Fibroblast of lung (primary cell): ENCODE measurements around the gene SIPA1L3. TPM values are rescaled to one million over a fixed set of nuclear protein-coding genes. Genes with fewer than 3 reads are reported as not detected.

Source experiments
- DNase-seq, 2 donors: peaks; one replicate each; pipeline versions ENCODE4 v3.0.0 to v3.0.0-alpha.2; 2010; ENCODE audit warnings: low read depth in 2 of 2
- H2AFZ ChIP-seq: 2 replicates; pipeline ENCODE4 v1.5.1; 2012; ENCODE audit warnings: low read length, control low read depth, inconsistent platforms
- H3K27ac ChIP-seq: 2 replicates; pipeline ENCODE4 v1.5.1; 2011; ENCODE audit warnings: low read length, control low read depth; ENCODE audit not compliant: insufficient read depth
- H3K27me3 ChIP-seq: 2 replicates; pipeline ENCODE4 v1.5.1; 2011; ENCODE audit warnings: mild to moderate bottlenecking, low read length; ENCODE audit not compliant: control insufficient read depth, insufficient read depth
- H3K36me3 ChIP-seq: 2 replicates; pipeline ENCODE4 v1.5.1; 2011; ENCODE audit warnings: low read length; ENCODE audit not compliant: control insufficient read depth, insufficient read depth
- H3K4me1 ChIP-seq: 2 replicates; pipeline ENCODE4 v1.5.1; 2011; ENCODE audit warnings: low read length; ENCODE audit not compliant: control insufficient read depth, insufficient read depth; ENCODE audit errors: extremely low read depth
- H3K4me2 ChIP-seq: 2 replicates; pipeline ENCODE4 v1.5.1; 2011; ENCODE audit warnings: low read length, control low read depth; ENCODE audit not compliant: insufficient read depth; ENCODE audit errors: extremely low read depth
- H3K4me3 ChIP-seq, 4 experiments: fragments of 200-600 bp in 1 of 4; sonication (generic) in 1 of 4; replicated peaks in 1 of 4; 2 replicates each; pipeline ENCODE4 v1.5.1; 2011 to 2016; ENCODE audit warnings: low read length in 4 of 4, low read depth in 3 of 4, mild to moderate bottlenecking in 3 of 4, control low read depth in 2 of 4, inconsistent platforms in 1 of 4, mixed read lengths in 1 of 4; ENCODE audit not compliant: insufficient read depth in 1 of 4; ENCODE audit errors: control extremely low read depth in 1 of 4
- H3K79me2 ChIP-seq: 2 replicates; pipeline ENCODE4 v1.5.1; 2012; ENCODE audit warnings: mild to moderate bottlenecking, low read length, inconsistent platforms; ENCODE audit not compliant: control insufficient read depth, insufficient read depth
- H3K9ac ChIP-seq: 2 replicates; pipeline ENCODE4 v1.5.1; 2011; ENCODE audit warnings: mild to moderate bottlenecking, low read length, control low read depth; ENCODE audit not compliant: insufficient read depth
- H3K9me3 ChIP-seq: 2 replicates; pipeline ENCODE4 v1.5.1; 2012; ENCODE audit warnings: low read depth, low read length; ENCODE audit not compliant: control insufficient read depth, insufficient read depth
- H4K20me1 ChIP-seq: 2 replicates; pipeline ENCODE4 v1.5.1; 2011; ENCODE audit warnings: low read length; ENCODE audit not compliant: control insufficient read depth, insufficient read depth; ENCODE audit errors: extremely low read depth
- EZH2 ChIP-seq: IDR thresholded peaks from 2 replicates; pipeline ENCODE4 v1.5.1; 2012; ENCODE audit warnings: low read length, control low read depth, mild to moderate bottlenecking; ENCODE audit errors: missing control alignments
- polyA plus RNA-seq, 2 donors: library from polyadenylated mRNA; depleted of rRNA in 1 of 2; stranded (reverse) in 1 of 2; unstranded in 1 of 2; fragments of >200 nt; gene quantifications; 2 replicates each; pipeline ENCODE4 v1.2.1, GENCODE V29; 2011 to 2012; ENCODE audit warnings: missing spikeins in 1 of 2
- total RNA-seq: library from RNA; depleted of rRNA; stranded (reverse); fragments of >200 nt; gene quantifications from 2 replicates; pipeline ENCODE4 v1.2.1, GENCODE V29; 2014
- TF ChIP-seq, protein P1 (sequence below), 2 donors: IDR thresholded peaks in 1 of 2; conservative IDR thresholded peaks in 1 of 2; 1 replicate in 1 of 2; 2 replicates in 1 of 2; pipeline ENCODE4 v1.5.1; 2011 to 2012; ENCODE audit warnings: low read length in 2 of 2, control low read depth in 1 of 2, inconsistent platforms in 1 of 2, low read depth in 1 of 2, mild to moderate bottlenecking in 1 of 2

The SIPA1L3 gene
- total and polyA plus RNA-seq, 2 donors (not counting 1 experiment from before 2014, with no cell fraction given), result 3.7 to 10.1 TPM

DNA sequence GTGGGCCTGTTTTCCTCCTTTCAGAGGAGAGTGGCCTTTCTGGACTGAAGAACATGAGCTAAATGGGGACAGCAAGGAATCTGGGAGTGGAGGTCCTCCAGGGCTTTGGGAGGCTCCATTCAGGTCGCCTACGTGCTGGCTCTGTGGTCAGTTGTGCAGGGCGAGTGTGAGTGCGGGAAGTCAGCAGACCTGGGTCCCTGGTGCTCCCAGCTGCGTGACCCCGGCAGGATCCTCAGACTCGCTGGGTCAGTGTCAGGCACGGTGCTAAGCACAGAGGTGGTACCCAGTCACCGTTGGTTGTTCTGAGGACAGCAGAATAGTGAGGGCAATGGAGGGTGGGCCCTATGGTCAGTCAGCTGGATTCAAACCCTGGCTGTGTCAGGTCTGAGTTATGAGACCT lies 85.8 kb downstream of the SIPA1L3 start:
- Histone ChIP-seq H3K36me3 (no peaks in the 10 kb centered on the region), H3K79me2 (no peaks in the 10 kb centered on the region), H2AFZ (no peak overlapping the region), H3K9me3 (no peaks in the 10 kb centered on the region), H3K9ac (no peak overlapping the region), H3K27me3 (no peaks in the 10 kb centered on the region), H3K4me2 (no peak overlapping the region), H3K27ac (no peak overlapping the region), H4K20me1 (no peaks in the 10 kb centered on the region), H3K4me3 (no peak overlapping the region), H3K4me1 (no peaks in the 10 kb centered on the region)
- TF ChIP-seq EZH2, result no peak
- TF ChIP-seq, protein P1, sequence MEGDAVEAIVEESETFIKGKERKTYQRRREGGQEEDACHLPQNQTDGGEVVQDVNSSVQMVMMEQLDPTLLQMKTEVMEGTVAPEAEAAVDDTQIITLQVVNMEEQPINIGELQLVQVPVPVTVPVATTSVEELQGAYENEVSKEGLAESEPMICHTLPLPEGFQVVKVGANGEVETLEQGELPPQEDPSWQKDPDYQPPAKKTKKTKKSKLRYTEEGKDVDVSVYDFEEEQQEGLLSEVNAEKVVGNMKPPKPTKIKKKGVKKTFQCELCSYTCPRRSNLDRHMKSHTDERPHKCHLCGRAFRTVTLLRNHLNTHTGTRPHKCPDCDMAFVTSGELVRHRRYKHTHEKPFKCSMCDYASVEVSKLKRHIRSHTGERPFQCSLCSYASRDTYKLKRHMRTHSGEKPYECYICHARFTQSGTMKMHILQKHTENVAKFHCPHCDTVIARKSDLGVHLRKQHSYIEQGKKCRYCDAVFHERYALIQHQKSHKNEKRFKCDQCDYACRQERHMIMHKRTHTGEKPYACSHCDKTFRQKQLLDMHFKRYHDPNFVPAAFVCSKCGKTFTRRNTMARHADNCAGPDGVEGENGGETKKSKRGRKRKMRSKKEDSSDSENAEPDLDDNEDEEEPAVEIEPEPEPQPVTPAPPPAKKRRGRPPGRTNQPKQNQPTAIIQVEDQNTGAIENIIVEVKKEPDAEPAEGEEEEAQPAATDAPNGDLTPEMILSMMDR (conservative IDR thresholded peaks at IDR 0.05 in 1 of 2, IDR thresholded peaks at IDR 0.05 in 1 of 2; ENCODE audit: low read depth in 1 of 2, low read length in 2 of 2), result no peak
- no peak for DNase-seq

DNA sequence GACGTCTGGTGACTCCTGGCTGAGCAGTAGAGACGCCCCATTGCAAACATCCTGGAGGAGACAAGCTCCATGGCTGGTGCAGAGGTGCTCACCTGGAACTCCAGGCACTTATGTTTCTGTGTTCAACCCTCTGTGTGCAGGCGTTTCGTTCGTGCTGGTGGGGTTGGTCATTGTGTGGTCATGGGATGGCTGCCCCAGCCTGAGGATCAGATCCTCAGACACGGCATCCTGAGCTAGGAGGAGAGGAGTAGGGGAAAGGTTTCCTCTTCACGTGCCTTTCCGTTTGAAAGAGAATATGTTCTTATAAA lies 87.8 kb downstream of the SIPA1L3 start:
- Histone ChIP-seq H3K79me2 (no peaks in the 10 kb centered on the region), H3K4me1 (peaks cover 9% of the 10 kb centered on the region), H3K27me3 (no peaks in the 10 kb centered on the region), H3K9ac (no peak overlapping the region), H3K36me3 (no peaks in the 10 kb centered on the region), H3K27ac (no peak overlapping the region), H4K20me1 (no peaks in the 10 kb centered on the region), H3K9me3 (no peaks in the 10 kb centered on the region), H2AFZ (no peak overlapping the region), H3K4me2 (no peak overlapping the region), H3K4me3 (no peak overlapping the region)
- TF ChIP-seq, protein P1 (conservative IDR thresholded peaks at IDR 0.05 in 1 of 2, IDR thresholded peaks at IDR 0.05 in 1 of 2; ENCODE audit: low read depth in 1 of 2, low read length in 2 of 2), result no peak
- no peak for TF ChIP-seq EZH2
- no peak for DNase-seq

DNA sequence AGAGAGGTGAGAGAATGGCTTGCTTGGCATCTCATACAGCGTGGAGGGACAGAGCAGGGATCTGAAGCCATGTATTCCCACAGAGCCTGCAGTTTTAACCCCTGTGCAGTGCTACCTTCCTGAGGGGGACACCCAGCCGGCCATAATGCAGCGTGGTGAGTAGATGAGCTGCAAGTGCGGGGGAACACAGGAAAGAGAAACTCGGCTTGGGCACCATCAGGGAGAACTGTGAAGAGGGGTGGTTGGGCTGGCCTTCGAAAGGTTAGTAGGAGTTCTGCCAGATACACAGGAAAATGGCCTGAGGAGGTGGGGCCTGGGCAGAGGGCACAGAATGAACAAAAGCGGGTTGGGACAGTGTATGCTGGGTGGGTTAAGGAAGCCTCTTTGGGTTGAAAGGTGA lies 88.3 kb downstream of the SIPA1L3 start:
- H3K27ac ChIP-seq, result no peak overlapping the region
- DNase-seq, result no peak
- H4K20me1 ChIP-seq, result no peaks in the 10 kb centered on the region
- no peak overlapping the region for H3K4me3 ChIP-seq
- no peak overlapping the region for H3K9ac ChIP-seq
- peaks cover 11% of the 10 kb centered on the region for H3K4me1 ChIP-seq
- no peaks in the 10 kb centered on the region for H3K27me3 ChIP-seq
- H3K9me3 ChIP-seq, result no peaks in the 10 kb centered on the region
- H2AFZ ChIP-seq, result no peak overlapping the region
- H3K4me2 ChIP-seq, result no peak overlapping the region
- no peaks in the 10 kb centered on the region for H3K36me3 ChIP-seq
- TF ChIP-seq, protein P1 (conservative IDR thresholded peaks at IDR 0.05 in 1 of 2, IDR thresholded peaks at IDR 0.05 in 1 of 2; ENCODE audit: low read depth in 1 of 2, low read length in 2 of 2), result no peak
- no peak for TF ChIP-seq EZH2
- no peaks in the 10 kb centered on the region for H3K79me2 ChIP-seq
